CD14-positive monocyte (primary cell): ENCODE measurements around the gene PKDCC. TPM values are rescaled to one million over a fixed set of nuclear protein-coding genes. Genes with fewer than 3 reads are reported as not detected.

Experiments
- DNase-seq, 3 donors: peaks; one replicate each; pipeline ENCODE4 v3.0.0-alpha.2; 2011 to 2022
- H2AFZ ChIP-seq: 2 replicates; pipeline ENCODE4 v1.6.0; 2012; ENCODE audit warnings: mild to moderate bottlenecking, low read depth, low read length, inconsistent platforms; ENCODE audit not compliant: insufficient read depth, poor library complexity, severe bottlenecking
- H3K27ac ChIP-seq, 2 donors: 1 replicate in 1 of 2; 2 replicates in 1 of 2; pipeline ENCODE4 v1.5.1; 2012 to 2013; ENCODE audit warnings: low read length in 2 of 2, control low read depth in 1 of 2, inconsistent platforms in 1 of 2, low read depth in 1 of 2, mild to moderate bottlenecking in 1 of 2
- H3K27me3 ChIP-seq, 2 donors: one replicate each; pipeline versions ENCODE4 v1.6.0 to v1.6.1; 2011 to 2013; ENCODE audit warnings: low read length in 2 of 2; ENCODE audit not compliant: control insufficient read depth in 2 of 2, insufficient read depth in 2 of 2
- H3K36me3 ChIP-seq, 2 donors: replicated peaks in 1 of 2; 1 replicate in 1 of 2; 2 replicates in 1 of 2; pipeline versions ENCODE4 v1.5.1 to v1.6.1; 2012 to 2013; ENCODE audit warnings: low read length in 2 of 2, control low read depth in 1 of 2, inconsistent platforms in 1 of 2, mild to moderate bottlenecking in 1 of 2; ENCODE audit not compliant: insufficient read depth in 2 of 2, control insufficient read depth in 1 of 2
- H3K4me1 ChIP-seq, 2 donors: 1 replicate in 1 of 2; 2 replicates in 1 of 2; pipeline versions ENCODE4 v1.5.1 to v1.6.1; 2012 to 2013; ENCODE audit warnings: low read length in 2 of 2, control low read depth in 1 of 2, inconsistent platforms in 1 of 2, mild to moderate bottlenecking in 1 of 2, moderate library complexity in 1 of 2; ENCODE audit not compliant: insufficient read depth in 2 of 2, control insufficient read depth in 1 of 2
- H3K4me2 ChIP-seq: replicated peaks from 2 replicates; pipeline ENCODE3; 2012; ENCODE audit warnings: low read length, moderate library complexity, mild to moderate bottlenecking; ENCODE audit not compliant: poor library complexity, severe bottlenecking; ENCODE audit errors: extremely low read depth
- H3K4me3 ChIP-seq, 3 experiments: fragments of 200-600 bp in 1 of 3; sonication (generic) in 1 of 3; replicated peaks in 1 of 3; 1 replicate in 2 of 3; 2 replicates in 1 of 3; pipeline ENCODE4 v1.5.1; 2011 to 2013; ENCODE audit warnings: low read length in 3 of 3, mild to moderate bottlenecking in 3 of 3, control low read depth in 2 of 3, low read depth in 2 of 3, inconsistent platforms in 1 of 3, moderate library complexity in 1 of 3
- H3K79me2 ChIP-seq: 2 replicates; pipeline ENCODE4 v1.6.0; 2012; ENCODE audit warnings: mild to moderate bottlenecking, control low read depth, inconsistent platforms, low read length, moderate library complexity; ENCODE audit not compliant: insufficient read depth
- H3K9ac ChIP-seq: 2 replicates; pipeline ENCODE4 v1.6.0; 2017; ENCODE audit warnings: low read length, mild to moderate bottlenecking; ENCODE audit not compliant: insufficient read depth, poor library complexity, severe bottlenecking
- H3K9me3 ChIP-seq, 2 donors: replicated peaks in 1 of 2; 1 replicate in 1 of 2; 2 replicates in 1 of 2; pipeline versions ENCODE4 v1.5.1 to v1.6.1; 2012 to 2013; ENCODE audit warnings: low read length in 2 of 2, control low read depth in 1 of 2; ENCODE audit not compliant: control insufficient read depth in 1 of 2, insufficient read depth in 1 of 2
- H4K20me1 ChIP-seq: 2 replicates; pipeline ENCODE4 v1.6.0; 2012; ENCODE audit warnings: mild to moderate bottlenecking, low read length, control low read depth, moderate library complexity; ENCODE audit not compliant: insufficient read depth
- H3K27ac Mint-ChIP-seq, 7 donors: one replicate each; pipeline ENCODE4 v1.8.0; 2020; ENCODE audit warnings: mild to moderate bottlenecking in 7 of 7, mixed read lengths in 7 of 7, moderate library complexity in 6 of 7, inconsistent platforms in 2 of 7
- H3K27me3 Mint-ChIP-seq, 3 donors: one replicate each; pipeline ENCODE4 v1.8.0; 2021 to 2022; ENCODE audit warnings: low read depth in 3 of 3, mild to moderate bottlenecking in 3 of 3, mixed read lengths in 3 of 3, moderate library complexity in 3 of 3, inconsistent platforms in 1 of 3
- H3K36me3 Mint-ChIP-seq, 2 donors: one replicate each; pipeline ENCODE4 v1.8.0; 2020; ENCODE audit warnings: mixed read lengths in 2 of 2, inconsistent platforms in 1 of 2, mild to moderate bottlenecking in 1 of 2
- H3K4me1 Mint-ChIP-seq: one replicate; pipeline ENCODE4 v1.8.0; 2020; ENCODE audit warnings: mild to moderate bottlenecking, mixed read lengths
- H3K4me3 Mint-ChIP-seq, 2 donors: one replicate each; pipeline ENCODE4 v1.8.0; 2020; ENCODE audit warnings: mild to moderate bottlenecking in 2 of 2, mixed read lengths in 2 of 2, moderate library complexity in 1 of 2
- H3K9me3 Mint-ChIP-seq, 7 donors: one replicate each; pipeline ENCODE4 v1.8.0; 2020 to 2022; ENCODE audit warnings: mixed read lengths in 7 of 7, mild to moderate bottlenecking in 6 of 7, moderate library complexity in 6 of 7, inconsistent platforms in 2 of 7
- WGBS: methylation state at CpG from one replicate; pipeline ENCODE4 v1.1.5; 2013; ENCODE audit warnings: missing lambda C conversion rate; ENCODE audit not compliant: insufficient coverage; 5-methylcytosine and 5-hydroxymethylcytosine counted together
- intact Hi-C, 2 donors: fragments of 100-400 bp; cut with micrococcal nuclease; formaldehyde crosslinking; loops; one replicate each; pipeline versions ENCODE4 v1.15.0 to v1.15.1; 2023
- polyA plus RNA-seq, 3 donors: library from polyadenylated mRNA; depleted of rRNA in 1 of 3; unstranded in 2 of 3; stranded (reverse) in 1 of 3; fragments of 300-500 nt in 2 of 3; fragments of >200 nt in 1 of 3; fragmentation: Illumina TruSeq in 2 of 3; gene quantifications; 1 replicate in 2 of 3; 2 replicates in 1 of 3; pipeline ENCODE4 v1.2.3, GENCODE V29; 2012 to 2021
- TF ChIP-seq, protein P1 (sequence below): fragments of 200-600 bp; IDR thresholded peaks from one replicate; pipeline ENCODE4 v1.8.0; 2022; ENCODE audit warnings: antibody characterized with exemption, mild to moderate bottlenecking

PKDCC gene
- polyA plus RNA-seq, 3 donors: not detected

DNA sequence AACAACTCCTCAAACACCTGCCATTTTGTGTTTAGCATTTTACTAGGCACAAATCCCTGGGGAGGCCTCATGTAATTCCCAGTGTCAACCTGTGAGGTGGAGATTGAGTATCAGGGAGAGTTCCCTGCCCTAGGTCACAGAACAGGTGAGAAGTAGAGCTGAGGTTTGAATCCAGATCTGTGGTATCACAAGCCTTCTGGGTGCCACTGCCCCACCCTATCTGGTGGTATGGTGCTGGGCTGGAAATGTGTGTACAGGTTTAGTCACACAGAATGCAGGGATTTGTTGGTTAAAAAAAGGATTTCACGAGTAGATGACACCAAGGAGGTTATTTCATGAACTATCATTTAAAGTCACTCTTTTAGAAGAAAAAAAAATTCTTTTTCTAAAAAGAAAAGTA is 35.7 kb upstream of the PKDCC start:
- H3K4me3 ChIP-seq: no peak overlapping the region
- TF ChIP-seq, protein P1, sequence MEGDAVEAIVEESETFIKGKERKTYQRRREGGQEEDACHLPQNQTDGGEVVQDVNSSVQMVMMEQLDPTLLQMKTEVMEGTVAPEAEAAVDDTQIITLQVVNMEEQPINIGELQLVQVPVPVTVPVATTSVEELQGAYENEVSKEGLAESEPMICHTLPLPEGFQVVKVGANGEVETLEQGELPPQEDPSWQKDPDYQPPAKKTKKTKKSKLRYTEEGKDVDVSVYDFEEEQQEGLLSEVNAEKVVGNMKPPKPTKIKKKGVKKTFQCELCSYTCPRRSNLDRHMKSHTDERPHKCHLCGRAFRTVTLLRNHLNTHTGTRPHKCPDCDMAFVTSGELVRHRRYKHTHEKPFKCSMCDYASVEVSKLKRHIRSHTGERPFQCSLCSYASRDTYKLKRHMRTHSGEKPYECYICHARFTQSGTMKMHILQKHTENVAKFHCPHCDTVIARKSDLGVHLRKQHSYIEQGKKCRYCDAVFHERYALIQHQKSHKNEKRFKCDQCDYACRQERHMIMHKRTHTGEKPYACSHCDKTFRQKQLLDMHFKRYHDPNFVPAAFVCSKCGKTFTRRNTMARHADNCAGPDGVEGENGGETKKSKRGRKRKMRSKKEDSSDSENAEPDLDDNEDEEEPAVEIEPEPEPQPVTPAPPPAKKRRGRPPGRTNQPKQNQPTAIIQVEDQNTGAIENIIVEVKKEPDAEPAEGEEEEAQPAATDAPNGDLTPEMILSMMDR: no peak
- H3K27ac ChIP-seq: no peak overlapping the region
- H2AFZ ChIP-seq: no peak overlapping the region
- peaks cover 2 to 22% (median 10%) of the 10 kb centered on the region in 7 donors for H3K9me3 Mint-ChIP-seq
- DNase-seq: no peak
- no peak overlapping the region for H3K4me3 Mint-ChIP-seq
- H3K36me3 Mint-ChIP-seq: no peaks in the 10 kb centered on the region
- no peaks in the 10 kb centered on the region for H3K4me1 ChIP-seq
- no peaks in the 10 kb centered on the region for H4K20me1 ChIP-seq
- H3K9ac ChIP-seq: no peak overlapping the region
- no peaks in the 10 kb centered on the region for H3K79me2 ChIP-seq
- no peak overlapping the region for H3K4me2 ChIP-seq
- no CpG with 5 or more reads among the region's 1 CpG for WGBS
- intact Hi-C loops: no loop called here
- peaks cover 0 to 4% of the 10 kb centered on the region in 2 donors for H3K9me3 ChIP-seq
- no peak overlapping the region for H3K27ac Mint-ChIP-seq
- no peaks in the 10 kb centered on the region for H3K36me3 ChIP-seq
- peaks cover 4% of the 10 kb centered on the region for H3K4me1 Mint-ChIP-seq
- peaks cover 1 to 8% (median 4%) of the 10 kb centered on the region in 3 donors for H3K27me3 Mint-ChIP-seq
- no peaks in the 10 kb centered on the region for H3K27me3 ChIP-seq

DNA sequence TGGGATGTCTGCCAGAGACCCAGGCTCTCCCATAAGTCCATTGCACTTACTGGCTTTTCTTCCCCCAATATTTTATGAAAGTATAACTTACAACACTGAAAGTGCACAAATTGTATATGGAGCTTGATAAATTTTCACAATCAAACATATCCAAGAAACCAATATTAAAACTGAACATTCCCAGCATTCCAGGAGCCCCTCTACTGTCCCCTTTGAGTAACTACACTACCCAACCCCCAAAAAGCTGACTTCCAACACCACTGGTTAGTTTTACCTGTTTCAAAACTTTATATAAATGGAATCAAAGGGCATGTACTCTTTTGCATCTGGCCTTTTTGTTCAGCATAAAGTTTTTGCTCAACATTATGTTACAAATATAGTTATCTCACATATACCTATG is 35.2 kb upstream of the PKDCC start:
- no peaks in the 10 kb centered on the region for H3K4me1 ChIP-seq
- Mint-ChIP-seq H3K27me3 (peaks cover 1 to 8% (median 4%) of the 10 kb centered on the region in 3 donors), H3K36me3 (no peaks in the 10 kb centered on the region), H3K4me3 (no peak overlapping the region), H3K4me1 (peaks cover 4% of the 10 kb centered on the region), H3K27ac (no peak overlapping the region), H3K9me3 (peaks cover 2 to 19% (median 10%) of the 10 kb centered on the region in 7 donors)
- H3K36me3 ChIP-seq: no peaks in the 10 kb centered on the region
- no peak overlapping the region for H3K4me3 ChIP-seq
- TF ChIP-seq, protein P1: no peak
- no peak overlapping the region for H3K4me2 ChIP-seq
- H4K20me1 ChIP-seq: no peaks in the 10 kb centered on the region
- peaks cover 0 to 4% of the 10 kb centered on the region in 2 donors for H3K9me3 ChIP-seq
- H2AFZ ChIP-seq: no peak overlapping the region
- no peak overlapping the region for H3K9ac ChIP-seq
- no peak for DNase-seq
- H3K79me2 ChIP-seq: no peaks in the 10 kb centered on the region
- intact Hi-C loops: no loop called here
- H3K27me3 ChIP-seq: no peaks in the 10 kb centered on the region
- H3K27ac ChIP-seq: no peak overlapping the region
